Measurements from ENCODE around the gene CPT1A. TPM values are rescaled to one million over a fixed set of nuclear protein-coding genes. Genes with fewer than 3 reads are reported as not detected.
A peak's percentile ranks its signal among the peaks of the same experiment; 100 is the strongest.

The CPT1A gene
- polyA plus RNA-seq, 1 donor = 43.0 TPM

GRCh38 chr11:68854273-68854958, 12.7 kb upstream of the CPT1A start:
- no peak for DNase-seq

DNA sequence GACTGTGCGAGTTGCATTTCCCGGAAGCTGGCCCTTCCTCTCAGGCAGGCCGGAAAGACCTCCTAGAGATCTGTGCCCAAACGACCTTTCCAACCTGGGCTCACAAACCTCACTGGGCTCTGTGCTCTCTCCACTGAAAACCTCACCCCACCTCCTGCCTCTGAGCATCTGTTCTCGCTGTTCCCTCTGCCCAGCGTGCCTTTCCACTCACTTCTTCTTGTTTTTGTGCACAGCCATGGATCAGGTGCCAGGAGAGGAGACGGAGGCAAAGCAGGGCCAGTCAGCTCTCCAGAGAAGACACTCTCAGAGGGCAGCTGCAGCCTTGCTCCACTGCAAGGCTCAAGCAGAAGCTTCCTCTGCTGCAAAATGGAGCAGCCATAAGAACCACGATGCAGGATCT, 10.9 kb upstream of the CPT1A start:
- DNase-seq = no peak

DNA sequence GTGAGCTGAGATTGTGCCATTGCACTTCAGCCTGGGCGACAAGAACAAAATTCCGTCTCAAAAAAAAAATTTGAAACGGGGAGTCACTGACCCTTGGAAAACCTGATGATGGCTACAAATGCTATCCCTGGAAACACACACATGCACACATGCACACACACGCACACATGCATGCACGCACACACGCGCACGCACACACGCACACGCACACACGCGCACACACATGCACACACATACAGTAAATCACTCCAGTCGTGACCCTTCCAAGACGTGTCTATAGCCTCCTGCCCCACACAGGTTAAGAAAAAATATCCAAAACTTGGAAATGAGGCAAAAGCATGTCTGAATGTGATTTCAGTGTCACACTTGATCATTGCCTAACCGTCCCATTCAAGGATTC, 6.7 kb upstream of the CPT1A start:
- DNase-seq = no peak

DNA sequence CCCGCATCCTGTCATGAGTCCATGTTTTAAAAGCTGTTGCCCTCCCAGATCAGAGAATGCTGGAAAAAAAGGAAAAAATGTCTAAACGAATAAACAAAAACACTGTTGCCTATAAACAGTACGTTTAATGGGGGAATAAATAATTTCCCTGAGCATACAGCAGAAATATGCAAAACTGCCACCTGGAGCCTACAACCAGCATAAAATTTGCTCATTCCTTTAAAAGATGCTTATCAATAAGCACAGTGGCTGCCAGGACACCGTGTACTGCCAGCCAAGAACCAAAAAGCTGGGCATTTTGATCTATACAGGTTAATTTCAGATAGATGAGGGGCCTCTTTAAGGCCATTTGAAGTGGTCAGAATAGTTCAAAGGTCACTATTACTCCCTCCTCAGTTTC, 5.7 kb upstream of the CPT1A start:
- no peak for DNase-seq

DNA sequence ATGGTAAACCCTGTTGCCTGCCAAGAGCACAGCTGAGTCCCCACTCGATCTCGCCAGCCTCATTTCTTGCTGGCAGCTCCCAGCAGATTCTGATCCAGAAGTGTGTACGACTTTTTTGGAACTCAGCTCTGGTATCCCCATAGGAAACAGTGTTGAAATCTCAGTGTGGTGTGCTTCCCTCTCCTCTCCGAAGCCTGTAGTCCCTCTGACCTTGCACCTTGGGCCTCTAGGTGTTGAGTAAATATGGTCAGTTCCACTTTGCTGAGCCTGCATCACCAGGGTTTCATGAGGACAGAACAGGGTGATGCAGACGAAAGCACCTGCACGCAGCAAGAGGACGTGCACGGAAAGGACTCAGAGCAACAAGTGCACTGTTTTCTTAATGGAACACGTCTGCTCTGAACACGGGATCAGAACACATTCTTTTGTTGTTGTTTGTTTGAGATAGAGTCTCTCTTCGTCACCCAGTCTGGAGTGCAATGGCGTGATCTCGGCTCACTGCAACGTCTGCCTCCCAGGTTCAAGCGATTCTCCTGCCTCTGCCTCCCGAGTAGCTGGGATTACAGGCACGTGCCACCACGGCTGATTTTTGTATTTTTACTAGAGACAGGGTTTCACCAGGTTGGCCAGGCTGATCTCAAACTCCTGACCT, 3.8 kb upstream of the CPT1A start:
- DNase-seq = no peak

- DNase-seq = no peak
These were observed 3.1 kb upstream of the CPT1A start for GRCh38 chr11:68844801-68845200.

- DNase-seq = no peak
These were observed 2.7 kb upstream of the CPT1A start for GRCh38 chr11:68844376-68844775.

DNA sequence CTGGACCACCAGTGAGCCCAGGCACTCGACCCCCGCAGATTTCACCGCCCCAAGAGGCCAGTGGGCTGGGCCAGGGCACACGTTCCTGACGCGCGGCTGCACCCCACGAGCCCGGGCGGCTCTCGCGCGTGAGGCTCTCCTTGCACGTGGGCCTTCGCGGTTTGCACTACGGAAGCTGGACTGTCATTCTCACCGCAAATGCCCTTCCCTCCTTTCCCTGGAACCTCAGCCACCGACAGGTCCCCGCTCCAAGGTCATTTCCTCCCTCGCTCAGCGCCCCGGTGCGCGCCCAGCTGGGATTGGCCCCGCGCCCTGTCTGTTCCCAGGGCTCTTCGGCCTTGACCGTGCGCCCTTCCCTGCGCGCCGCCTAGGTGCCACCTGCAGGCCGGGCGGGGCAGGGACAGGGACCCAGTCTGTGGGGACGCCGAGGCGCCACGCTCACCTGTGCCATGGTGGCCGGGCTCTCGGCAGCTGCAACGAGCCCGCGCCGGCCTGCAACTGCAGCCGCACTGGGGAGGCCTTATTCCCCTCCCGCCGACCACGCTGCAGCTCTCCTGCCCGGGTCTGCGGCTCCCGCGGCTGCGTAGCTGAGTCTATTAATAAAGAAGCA, 2.1 kb upstream of the CPT1A start:
- no peak for DNase-seq

GRCh38 chr11:68843052-68843561, 1.4 kb upstream of the CPT1A start:
- DNase-seq = no peak

- DNase-seq = no peak
These were observed 823 bp upstream of the CPT1A start for GRCh38 chr11:68842427-68843051.

- no peak for DNase-seq
These were observed 759 bp downstream of the CPT1A start for GRCh38 chr11:68840661-68841653.

DNA sequence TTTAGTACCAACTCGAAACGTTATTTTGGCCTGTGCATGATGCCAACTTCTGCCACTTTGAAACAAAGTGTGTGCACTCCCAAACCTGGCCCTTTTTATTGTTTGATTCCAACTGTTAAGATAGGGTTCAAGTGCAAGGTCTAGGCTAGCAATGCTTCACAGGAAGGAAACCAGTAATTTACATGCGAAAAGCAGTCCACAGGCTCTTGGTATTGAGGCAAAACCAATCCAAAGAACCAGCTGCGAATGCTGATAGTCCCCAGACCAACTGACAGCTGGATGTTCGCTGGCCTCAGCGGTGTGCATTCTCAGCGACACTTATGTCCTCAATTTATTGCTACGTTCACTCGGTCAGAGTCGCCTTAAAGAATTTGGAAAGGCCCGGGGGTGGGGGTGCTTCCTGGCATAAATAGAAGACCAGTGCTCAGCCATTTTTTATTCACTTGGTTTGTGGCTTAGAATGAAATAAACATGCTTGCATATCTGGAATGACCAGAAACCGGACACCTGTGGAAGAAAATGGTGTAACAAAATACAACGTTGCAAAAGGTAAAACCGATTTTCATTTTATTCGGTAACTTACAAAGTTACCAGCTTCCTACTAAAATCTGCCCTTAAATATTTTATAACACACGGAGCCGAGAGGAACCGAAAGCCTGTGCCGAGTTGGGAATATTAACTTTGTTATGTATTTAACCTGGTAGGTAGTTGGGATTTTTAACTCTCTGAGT, 1.6 kb downstream of the CPT1A start:
- no peak for DNase-seq

DNA sequence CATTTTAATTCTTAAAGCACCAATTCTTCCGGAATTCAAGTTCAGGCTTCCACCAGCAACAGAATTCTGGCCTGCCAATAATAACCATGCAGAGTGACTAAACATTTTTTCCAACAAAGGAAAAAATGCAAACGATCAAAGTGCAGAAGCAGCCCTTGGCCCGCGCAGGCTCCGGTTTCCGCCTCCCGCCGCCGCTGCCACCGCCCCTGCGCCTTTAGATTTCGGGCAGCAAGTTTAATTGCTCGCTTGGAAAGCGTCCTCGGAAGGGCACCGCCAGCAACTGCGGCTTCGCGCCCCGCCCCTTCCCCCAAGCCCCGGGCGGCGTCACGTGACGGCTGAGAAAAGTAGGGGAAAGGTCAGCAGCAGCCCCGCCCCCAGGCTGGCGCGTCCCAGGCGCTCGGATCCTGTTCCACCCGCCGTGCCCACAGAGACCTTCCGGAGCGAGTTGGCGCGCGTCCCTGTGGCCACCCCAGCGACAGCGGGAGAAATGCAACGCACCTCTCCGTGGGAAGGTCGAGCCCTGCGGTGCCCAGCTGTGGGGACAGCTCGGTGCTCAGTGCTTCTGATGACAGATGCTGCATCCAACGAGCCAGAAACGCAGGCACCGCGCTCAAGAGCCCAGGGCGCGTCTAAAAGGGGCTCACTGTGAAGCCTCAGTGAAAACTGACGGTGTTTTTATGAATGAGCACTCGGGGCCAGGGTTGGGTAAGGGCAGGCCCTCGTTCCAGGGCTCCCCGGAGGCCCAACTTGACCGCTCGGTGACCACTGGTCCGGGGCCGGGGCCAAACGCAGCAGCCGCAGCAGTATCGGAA, 2.5 kb downstream of the CPT1A start:
- DNase-seq = peak; percentile 91

DNA sequence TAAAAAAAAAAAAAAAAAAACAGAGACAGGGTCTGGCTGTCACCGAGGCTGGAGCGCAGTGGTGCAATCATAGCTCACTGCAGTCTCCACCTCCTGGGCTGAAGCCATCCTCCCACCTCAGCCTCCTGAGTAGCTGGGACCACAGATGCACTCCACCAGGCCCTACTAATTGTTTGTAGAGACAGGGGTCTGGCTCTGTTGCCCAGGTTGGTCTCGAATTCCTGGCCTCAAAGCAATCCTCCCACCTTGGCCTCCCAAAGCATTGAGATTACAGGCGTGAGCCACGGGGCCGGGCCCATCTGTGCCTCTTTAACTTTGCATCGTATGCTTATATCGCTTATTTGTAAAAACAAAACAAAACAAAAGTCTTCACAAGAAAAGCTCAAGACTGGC, 3.1 kb downstream of the CPT1A start:
- no peak for DNase-seq

- no peak for DNase-seq
These were observed 3.8 kb downstream of the CPT1A start for GRCh38 chr11:68837583-68838571.

GRCh38 chr11:68835749-68836148, 6.0 kb downstream of the CPT1A start:
- no peak for DNase-seq

DNA sequence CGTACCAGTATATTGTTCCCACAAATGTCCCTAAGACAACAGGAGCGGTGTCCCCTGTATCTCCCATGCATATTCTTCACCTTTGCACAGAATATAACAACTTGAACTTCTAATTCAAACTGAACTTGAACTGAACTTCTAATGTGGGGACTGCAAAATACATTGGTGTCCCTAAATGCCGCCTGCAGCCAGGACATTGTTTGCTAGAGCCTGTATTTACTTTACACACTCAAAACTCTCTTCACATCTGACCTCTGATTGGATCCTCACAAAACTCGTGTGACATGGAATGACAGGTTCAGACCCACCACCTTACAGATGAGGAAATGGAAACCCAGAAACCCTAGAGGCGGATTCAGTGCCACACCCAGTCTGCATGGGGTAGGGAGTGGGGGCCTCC, 6.4 kb downstream of the CPT1A start:
- DNase-seq = no peak

DNA sequence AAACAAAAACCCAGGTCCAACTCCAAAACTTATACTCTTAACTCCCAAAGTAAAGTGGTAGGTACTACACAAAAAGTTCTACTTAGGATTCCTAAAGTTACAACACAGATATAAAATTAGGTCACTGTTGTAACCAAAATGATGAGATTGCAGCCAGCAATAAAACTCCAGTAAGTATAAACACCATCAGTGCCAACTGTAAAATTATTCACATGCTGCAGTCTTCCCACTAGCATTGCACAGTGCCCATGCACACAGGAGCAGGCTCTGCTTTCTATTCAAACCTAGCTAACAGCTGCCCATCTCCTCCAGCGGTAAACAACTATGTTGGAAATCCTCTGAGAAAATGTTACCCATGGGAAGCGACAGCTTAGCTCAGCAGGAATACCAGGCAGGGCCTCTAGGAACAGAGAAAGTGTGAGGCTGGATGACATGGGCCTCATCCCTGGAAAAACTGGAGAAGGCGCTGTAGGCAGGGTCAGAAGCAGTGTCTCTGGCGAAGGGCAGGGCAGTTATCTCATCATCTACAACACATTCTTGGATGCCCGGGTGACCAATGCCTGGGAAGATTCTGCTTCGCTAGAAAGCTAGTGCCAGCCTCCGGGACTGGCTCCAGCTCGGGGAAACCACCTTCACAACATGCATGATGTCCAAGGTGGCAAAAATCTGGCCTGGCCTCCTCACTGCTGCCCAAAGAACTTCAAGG, 9.1 kb downstream of the CPT1A start:
- DNase-seq = no peak

All from left kidney (tissue), 2 donors.